H9 (cell line): ENCODE results near the gene GRIP1. TPM values are rescaled to one million over a fixed set of nuclear protein-coding genes. Genes with fewer than 3 reads are reported as not detected.

Experiments used
- DNase-seq: peaks from one replicate; pipeline ENCODE4 v3.0.0-alpha.2; 2017
- H2AFZ ChIP-seq: one replicate; pipeline ENCODE4 v1.6.1; 2013; ENCODE audit warnings: mild to moderate bottlenecking, low read length, control low read depth, moderate library complexity
- H2AK5ac ChIP-seq: 2 replicates; pipeline ENCODE4 v1.6.1; 2013; ENCODE audit warnings: low read length, control low read depth, mixed read lengths; ENCODE audit not compliant: insufficient read length
- H2BK120ac ChIP-seq: one replicate; pipeline ENCODE4 v1.6.1; 2013; ENCODE audit warnings: low read depth, mild to moderate bottlenecking, low read length, control low read depth, inconsistent platforms; ENCODE audit not compliant: poor library complexity, severe bottlenecking
- H2BK12ac ChIP-seq: 2 replicates; pipeline ENCODE4 v1.6.1; 2013; ENCODE audit warnings: low read length, control low read depth, mixed read lengths, low read depth; ENCODE audit not compliant: insufficient read length
- H2BK15ac ChIP-seq: 2 replicates; pipeline ENCODE4 v1.6.1; 2013; ENCODE audit warnings: low read depth, low read length, control low read depth
- H2BK20ac ChIP-seq: one replicate; pipeline ENCODE4 v1.6.1; 2013; ENCODE audit warnings: low read depth, mild to moderate bottlenecking, low read length, control low read depth, inconsistent platforms; ENCODE audit not compliant: poor library complexity, severe bottlenecking
- H2BK5ac ChIP-seq: 2 replicates; pipeline ENCODE4 v1.6.1; 2013; ENCODE audit warnings: low read length, control low read depth, mixed read lengths; ENCODE audit not compliant: insufficient read length
- H3K14ac ChIP-seq: 2 replicates; pipeline ENCODE4 v1.6.1; 2013; ENCODE audit warnings: low read length, control low read depth; ENCODE audit not compliant: insufficient read depth
- H3K18ac ChIP-seq: 2 replicates; pipeline ENCODE4 v1.6.1; 2013; ENCODE audit warnings: low read depth, mild to moderate bottlenecking, mixed read lengths, low read length, control low read depth; ENCODE audit not compliant: insufficient read length
- H3K23ac ChIP-seq: 2 replicates; pipeline ENCODE4 v1.6.1; 2013; ENCODE audit warnings: low read length, control low read depth, mixed read lengths, low read depth; ENCODE audit not compliant: insufficient read length
- H3K23me2 ChIP-seq: 2 replicates; pipeline ENCODE4 v1.6.1; 2013; ENCODE audit warnings: low read depth, mild to moderate bottlenecking, mixed read lengths, low read length, control low read depth; ENCODE audit not compliant: insufficient read length, poor library complexity, severe bottlenecking
- H3K27ac ChIP-seq: 2 replicates; pipeline ENCODE4 v1.5.1; 2013; ENCODE audit warnings: low read length, control low read depth, mixed read lengths, low read depth; ENCODE audit not compliant: insufficient read length
- H3K27me3 ChIP-seq: 2 replicates; pipeline ENCODE4 v1.6.1; 2013; ENCODE audit warnings: low read length, control low read depth, inconsistent platforms; ENCODE audit not compliant: insufficient read depth
- H3K4ac ChIP-seq: 2 replicates; pipeline ENCODE4 v1.6.1; 2013; ENCODE audit warnings: low read depth, mild to moderate bottlenecking, control low read depth, inconsistent platforms, low read length, moderate library complexity
- H3K4me1 ChIP-seq: 2 replicates; pipeline ENCODE4 v1.6.1; 2013; ENCODE audit warnings: low read length, control low read depth, inconsistent platforms; ENCODE audit not compliant: insufficient read depth
- H3K4me2 ChIP-seq: 2 replicates; pipeline ENCODE4 v1.6.1; 2013; ENCODE audit warnings: low read length, control low read depth, mixed read lengths; ENCODE audit not compliant: insufficient read length, insufficient read depth
- H3K56ac ChIP-seq: 2 replicates; pipeline ENCODE4 v1.6.1; 2013; ENCODE audit warnings: low read depth, mild to moderate bottlenecking, mixed read lengths, low read length, control low read depth; ENCODE audit not compliant: insufficient read length
- H3K79me1 ChIP-seq: 2 replicates; pipeline ENCODE4 v1.6.1; 2013; ENCODE audit warnings: low read depth, mild to moderate bottlenecking, moderate library complexity, low read length, control low read depth, inconsistent platforms; ENCODE audit not compliant: insufficient read depth, poor library complexity, severe bottlenecking
- H3K79me2 ChIP-seq: 2 replicates; pipeline ENCODE4 v1.6.1; 2013; ENCODE audit warnings: low read length, control low read depth, inconsistent platforms; ENCODE audit not compliant: insufficient read depth
- H3K9ac ChIP-seq: 2 replicates; pipeline ENCODE4 v1.6.1; 2013; ENCODE audit warnings: low read length, control low read depth, mixed read lengths; ENCODE audit not compliant: insufficient read length; ENCODE audit errors: extremely low read depth
- H3K9me3 ChIP-seq: one replicate; pipeline ENCODE4 v1.6.1; 2013; ENCODE audit warnings: low read depth, low read length, inconsistent platforms; ENCODE audit not compliant: control insufficient read depth
- H3T11ph ChIP-seq: one replicate; pipeline ENCODE4 v1.6.1; 2013; ENCODE audit warnings: mild to moderate bottlenecking, low read length, control low read depth, inconsistent platforms
- H4K20me1 ChIP-seq: one replicate; pipeline ENCODE4 v1.6.1; 2013; ENCODE audit not compliant: control insufficient read depth, insufficient read length, insufficient read depth
- H4K5ac ChIP-seq: 2 replicates; pipeline ENCODE4 v1.6.1; 2013; ENCODE audit warnings: low read depth, mild to moderate bottlenecking, mixed read lengths, low read length, control low read depth; ENCODE audit not compliant: insufficient read length
- H4K8ac ChIP-seq: replicated peaks from 2 replicates; pipeline ENCODE4 v1.6.1; 2013; ENCODE audit warnings: low read length, control low read depth, mixed read lengths, low read depth; ENCODE audit not compliant: insufficient read length
- H4K91ac ChIP-seq: 2 replicates; pipeline ENCODE4 v1.6.1; 2013; ENCODE audit warnings: low read depth, mild to moderate bottlenecking, moderate library complexity, mixed read lengths, low read length, control low read depth; ENCODE audit not compliant: insufficient read length
- H3K27ac Mint-ChIP-seq, 3 experiments: 2 replicates in 2 of 3; 3 replicates in 1 of 3; pipeline ENCODE4 v1.8.0; 2020 to 2021; ENCODE audit warnings: mixed read lengths in 3 of 3, mild to moderate bottlenecking in 1 of 3, moderate library complexity in 1 of 3
- H3K27me3 Mint-ChIP-seq: 2 replicates; pipeline ENCODE4 v1.8.0; 2021; ENCODE audit warnings: low read depth, mild to moderate bottlenecking, moderate library complexity, mixed read lengths
- H3K36me3 Mint-ChIP-seq, 3 experiments: 2 replicates in 2 of 3; 3 replicates in 1 of 3; pipeline ENCODE4 v1.8.0; 2020 to 2021; ENCODE audit warnings: low read depth in 3 of 3, mixed read lengths in 3 of 3; ENCODE audit not compliant: insufficient read depth in 1 of 3
- H3K4me1 Mint-ChIP-seq, 2 experiments: 2 replicates each; pipeline ENCODE4 v1.8.0; 2020; ENCODE audit warnings: mixed read lengths in 2 of 2
- H3K4me3 Mint-ChIP-seq, 2 experiments: 2 replicates in 1 of 2; 3 replicates in 1 of 2; pipeline ENCODE4 v1.8.0; 2020 to 2021; ENCODE audit warnings: mild to moderate bottlenecking in 2 of 2, mixed read lengths in 2 of 2, moderate library complexity in 1 of 2
- H3K9me3 Mint-ChIP-seq, 2 experiments: 2 replicates in 1 of 2; 3 replicates in 1 of 2; pipeline ENCODE4 v1.8.0; 2020; ENCODE audit warnings: mild to moderate bottlenecking in 2 of 2, mixed read lengths in 2 of 2, moderate library complexity in 1 of 2
- CTCF ChIP-seq: fragments of 200-600 bp; sonication (generic); conservative IDR thresholded peaks from 3 replicates; pipeline ENCODE4 v1.8.0; 2021; ENCODE audit warnings: antibody characterized with exemption, mild to moderate bottlenecking
- total RNA-seq: library from RNA; stranded (reverse); gene quantifications from 2 replicates; pipeline ENCODE4 v1.2.1, GENCODE V29; 2021

Gene GRIP1
- total RNA-seq, 1 experiment from 2014 or later = 19.5 TPM

GRCh38 chr12:66612090-66612775 is 66.6 kb downstream of the GRIP1 start:
- no peaks in the 10 kb centered on the region for H3K27me3 ChIP-seq
- Mint-ChIP-seq H3K36me3 (no peaks in the 10 kb centered on the region), H3K27me3 (no peaks in the 10 kb centered on the region), H3K4me3 (no peak overlapping the region), H3K27ac (no peak overlapping the region), H3K9me3 (no peaks in the 10 kb centered on the region), H3K4me1 (peaks cover 27 to 28% of the 10 kb centered on the region in 2 experiments)
- no peak overlapping the region for H3K56ac ChIP-seq
- H2AK5ac ChIP-seq = no peak overlapping the region
- no peak for DNase-seq
- no peak overlapping the region for H3K23ac ChIP-seq
- H2AFZ ChIP-seq = no peak overlapping the region
- H4K5ac ChIP-seq = no peak overlapping the region
- H2BK20ac ChIP-seq = no peak overlapping the region
- no peak overlapping the region for H2BK12ac ChIP-seq
- H3T11ph ChIP-seq = no peak overlapping the region
- no peaks in the 10 kb centered on the region for H3K79me1 ChIP-seq
- no peaks in the 10 kb centered on the region for H3K9me3 ChIP-seq
- no peak for TF ChIP-seq CTCF
- H3K18ac ChIP-seq = no peak overlapping the region
- no peaks in the 10 kb centered on the region for H4K20me1 ChIP-seq
- H3K4ac ChIP-seq = no peak overlapping the region
- H3K9ac ChIP-seq = no peak overlapping the region
- peaks cover 6% of the 10 kb centered on the region; the same call in 1 of the 2 replicates for H3K4me1 ChIP-seq
- no peak overlapping the region for H3K4me2 ChIP-seq
- no peak overlapping the region for H2BK120ac ChIP-seq
- H3K14ac ChIP-seq = no peak overlapping the region
- H3K79me2 ChIP-seq = no peaks in the 10 kb centered on the region
- H4K8ac ChIP-seq = no peak overlapping the region
- H3K27ac ChIP-seq = no peak overlapping the region
- no peak overlapping the region for H2BK15ac ChIP-seq
- H2BK5ac ChIP-seq = no peak overlapping the region
- H4K91ac ChIP-seq = no peak overlapping the region
- H3K23me2 ChIP-seq = no peaks in the 10 kb centered on the region
